Right kidney (tissue), 9 donors: ENCODE data around the gene SLC7A5.
A peak's percentile ranks its signal among the peaks of the same experiment; 100 is the strongest.
"Not testable (repeated sequence)": the region's sequence is repeated elsewhere in the genome, so short reads cannot be mapped to it uniquely, and the experiment has no call there.

Experiments used
- DNase-seq: peaks from one replicate; pipeline ENCODE4 v3.0.0-alpha.2; 2016
- long read RNA-seq, 8 donors: transcript quantifications; one replicate each; lab custom pipeline, GENCODE V29; 2026

The SLC7A5 gene
- long read RNA-seq, donor 1, full-length matches to known transcripts: 1 of 1 reads
- long read RNA-seq, donor 1, partial matches to known transcripts: 0 of 1 reads
- long read RNA-seq, donor 1, other reads (novel, unspliced or antisense): 0 of 1 reads
- long read RNA-seq, donor 2: 0 reads
- long read RNA-seq, donor 3: 0 reads
- long read RNA-seq, donor 4: 0 reads
- long read RNA-seq, donor 5: 0 reads
- long read RNA-seq, donor 6: 0 reads
- long read RNA-seq, donor 7: 0 reads
- long read RNA-seq, donor 8: 0 reads

GRCh38 chr16:87869061-87869878 lies at the start of gene SLC7A5:
TSS of gene SLC7A5 (minus strand) at chr16:87869507. CDS start at chr16:87869422, 85 bp downstream.
- DNase-seq: peak; percentile 68

DNA sequence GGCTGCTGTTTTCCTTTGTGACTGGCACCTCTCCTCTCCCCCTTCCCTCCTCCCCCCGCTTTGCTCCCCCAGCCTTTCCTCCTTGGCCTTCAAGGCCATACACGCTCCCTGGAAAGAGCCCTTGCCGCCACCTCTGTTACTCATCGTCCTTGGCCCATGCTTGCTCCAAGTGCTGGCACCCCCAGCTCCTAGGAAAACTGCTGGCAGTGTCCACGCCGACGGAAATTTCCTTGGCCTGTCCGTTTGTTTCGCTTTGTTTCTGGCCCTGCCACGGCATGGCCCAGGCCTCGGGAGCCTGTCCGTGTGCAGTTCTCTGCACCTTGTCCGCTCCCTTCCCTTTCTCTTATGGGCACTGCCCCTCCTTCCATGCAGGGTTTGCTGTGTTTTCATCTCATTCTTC lies 49.0 kb upstream of the SLC7A5 start:
- DNase-seq: no peak

DNA sequence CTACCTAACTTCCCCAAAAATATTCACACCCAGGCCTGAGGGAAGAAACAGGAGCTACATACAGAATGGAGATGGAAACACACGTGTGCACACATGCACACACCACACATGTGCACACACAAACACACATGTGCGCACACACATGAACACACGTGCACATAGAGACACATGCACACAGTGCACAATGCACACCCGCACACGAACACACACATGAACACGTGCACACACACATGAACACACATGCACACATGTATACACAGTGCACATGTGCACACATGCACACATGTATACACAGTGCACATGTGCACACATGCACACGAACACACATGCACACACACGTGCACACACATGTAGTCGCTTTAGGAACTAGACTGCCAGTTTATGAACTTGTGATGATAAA lies 48.2 kb upstream of the SLC7A5 start:
- DNase-seq: no peak

DNA sequence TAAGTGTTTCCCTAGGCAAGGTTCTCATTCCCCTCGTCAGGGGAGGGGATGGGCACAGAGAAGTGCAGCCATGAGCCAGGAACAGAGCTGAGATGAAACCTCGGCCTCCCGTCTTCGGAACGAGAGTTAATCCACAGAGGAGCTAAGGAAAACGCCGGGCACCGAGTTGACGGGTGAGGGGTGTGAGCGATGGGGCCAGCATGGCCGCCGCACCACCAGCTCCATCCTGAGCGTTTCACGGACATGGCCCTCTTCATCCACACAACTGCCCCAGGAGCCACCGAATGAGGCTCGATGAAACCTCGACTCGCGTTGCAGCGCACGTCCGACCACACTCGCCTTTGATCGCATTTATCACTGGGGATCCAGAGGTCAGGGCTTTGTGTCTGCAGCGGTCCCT lies 45.5 kb upstream of the SLC7A5 start:
- DNase-seq: no peak

- DNase-seq: not testable (repeated sequence)
Observed at GRCh38 chr16:87914021-87914725, 44.9 kb upstream of the SLC7A5 start.

DNA sequence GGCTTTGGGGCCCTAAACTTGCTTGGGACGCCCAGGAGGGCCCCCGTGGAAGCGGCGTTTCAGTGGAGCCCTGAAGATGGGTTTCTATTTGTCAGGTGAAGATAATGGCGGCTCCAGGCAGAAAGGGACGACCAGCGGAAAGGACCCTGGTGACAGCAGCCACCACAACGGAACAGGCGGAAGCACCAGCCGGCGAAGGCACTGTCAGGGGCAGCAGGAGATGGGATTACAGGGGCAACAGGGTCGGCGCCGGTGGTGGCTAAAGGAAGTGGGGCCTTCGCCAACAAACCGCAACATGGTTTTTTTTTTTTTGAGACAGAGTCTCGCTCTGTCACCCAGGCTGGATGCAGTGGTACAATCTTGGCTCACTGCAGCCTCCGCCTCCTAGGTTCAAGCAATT lies 43.4 kb upstream of the SLC7A5 start:
- DNase-seq: not testable (repeated sequence)

- DNase-seq: not testable (repeated sequence)
Observed at GRCh38 chr16:87911106-87911763, 41.9 kb upstream of the SLC7A5 start.

DNA sequence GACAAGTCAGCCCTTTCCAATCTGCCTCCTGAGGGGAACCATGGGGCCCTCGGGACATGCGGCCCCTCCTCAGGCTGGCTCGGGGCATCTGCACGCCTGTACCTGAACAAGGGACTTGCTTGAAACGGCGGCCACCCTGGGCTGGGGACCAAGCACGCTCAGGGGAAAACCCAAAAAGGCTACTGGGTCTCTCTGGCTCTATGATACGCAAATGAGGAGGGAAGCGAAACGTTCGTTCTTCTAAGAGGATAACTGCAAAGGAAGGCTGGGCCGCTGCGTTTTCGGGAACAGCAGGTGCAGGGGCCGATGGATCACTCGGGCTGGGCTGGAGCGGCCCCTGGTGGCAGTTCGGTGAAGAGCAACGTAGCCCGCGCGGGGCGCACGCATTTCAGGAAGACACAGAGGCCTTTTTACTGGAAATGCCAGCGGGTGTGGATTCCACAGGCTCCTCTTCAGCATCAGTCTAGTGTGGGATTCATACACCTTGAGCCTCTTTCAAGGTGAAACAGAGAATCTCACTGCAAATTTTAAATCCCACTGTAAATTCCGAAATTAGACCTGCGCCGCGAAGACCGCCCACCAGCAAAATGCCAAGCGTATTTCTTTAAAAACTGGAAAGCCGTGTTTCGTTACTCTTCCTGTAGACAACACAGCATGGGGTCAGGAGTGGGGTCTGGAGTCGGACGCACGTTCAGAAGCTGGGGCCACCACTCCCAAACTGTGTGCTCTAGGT lies 40.1 kb upstream of the SLC7A5 start:
- DNase-seq: peak; percentile 64

DNA sequence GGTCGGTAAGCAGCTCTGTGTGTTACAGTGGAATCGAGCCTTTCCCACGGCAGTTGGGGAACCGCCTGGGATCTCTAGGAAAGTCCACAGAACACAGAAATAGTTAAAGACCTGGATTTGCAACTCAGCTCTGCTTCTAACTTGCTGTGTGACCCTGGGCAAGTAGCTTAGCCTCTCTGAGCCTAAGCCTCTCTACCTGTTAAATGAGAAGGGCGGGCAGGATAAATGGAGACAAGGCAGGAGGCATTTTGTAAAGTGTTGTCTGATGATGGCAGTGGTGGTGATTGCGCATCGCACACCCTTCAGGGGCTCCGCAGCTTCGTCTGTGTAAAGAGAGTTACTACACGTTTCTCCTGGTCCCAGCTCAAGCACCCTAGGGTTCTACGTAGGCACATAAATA lies 38.8 kb upstream of the SLC7A5 start:
- not testable (repeated sequence) for DNase-seq

DNA sequence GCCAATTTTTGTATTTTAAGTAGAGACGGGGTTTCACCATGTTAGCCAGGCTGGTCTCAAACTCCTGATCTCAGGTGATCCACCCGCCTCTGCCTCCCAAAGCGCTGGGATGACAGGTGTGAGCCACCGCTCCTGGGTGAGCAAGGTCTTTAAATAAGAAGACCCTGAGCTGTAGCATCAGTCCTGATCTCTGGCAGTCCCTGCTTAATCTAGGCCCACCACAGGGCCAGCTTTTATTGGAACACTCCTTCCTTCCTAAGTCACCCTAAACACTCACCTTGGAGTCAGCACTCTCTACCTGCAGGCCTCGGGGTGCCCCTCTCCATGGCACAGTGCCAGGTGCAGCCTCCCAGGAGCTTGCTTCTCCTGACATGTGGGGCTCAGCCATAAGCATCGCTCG lies 36.2 kb upstream of the SLC7A5 start:
- DNase-seq: not testable (repeated sequence)

GRCh38 chr16:87904963-87905362 lies 35.7 kb upstream of the SLC7A5 start:
- DNase-seq: not testable (repeated sequence)

GRCh38 chr16:87900489-87900888 lies 31.2 kb upstream of the SLC7A5 start:
- DNase-seq: not testable (repeated sequence)

DNA sequence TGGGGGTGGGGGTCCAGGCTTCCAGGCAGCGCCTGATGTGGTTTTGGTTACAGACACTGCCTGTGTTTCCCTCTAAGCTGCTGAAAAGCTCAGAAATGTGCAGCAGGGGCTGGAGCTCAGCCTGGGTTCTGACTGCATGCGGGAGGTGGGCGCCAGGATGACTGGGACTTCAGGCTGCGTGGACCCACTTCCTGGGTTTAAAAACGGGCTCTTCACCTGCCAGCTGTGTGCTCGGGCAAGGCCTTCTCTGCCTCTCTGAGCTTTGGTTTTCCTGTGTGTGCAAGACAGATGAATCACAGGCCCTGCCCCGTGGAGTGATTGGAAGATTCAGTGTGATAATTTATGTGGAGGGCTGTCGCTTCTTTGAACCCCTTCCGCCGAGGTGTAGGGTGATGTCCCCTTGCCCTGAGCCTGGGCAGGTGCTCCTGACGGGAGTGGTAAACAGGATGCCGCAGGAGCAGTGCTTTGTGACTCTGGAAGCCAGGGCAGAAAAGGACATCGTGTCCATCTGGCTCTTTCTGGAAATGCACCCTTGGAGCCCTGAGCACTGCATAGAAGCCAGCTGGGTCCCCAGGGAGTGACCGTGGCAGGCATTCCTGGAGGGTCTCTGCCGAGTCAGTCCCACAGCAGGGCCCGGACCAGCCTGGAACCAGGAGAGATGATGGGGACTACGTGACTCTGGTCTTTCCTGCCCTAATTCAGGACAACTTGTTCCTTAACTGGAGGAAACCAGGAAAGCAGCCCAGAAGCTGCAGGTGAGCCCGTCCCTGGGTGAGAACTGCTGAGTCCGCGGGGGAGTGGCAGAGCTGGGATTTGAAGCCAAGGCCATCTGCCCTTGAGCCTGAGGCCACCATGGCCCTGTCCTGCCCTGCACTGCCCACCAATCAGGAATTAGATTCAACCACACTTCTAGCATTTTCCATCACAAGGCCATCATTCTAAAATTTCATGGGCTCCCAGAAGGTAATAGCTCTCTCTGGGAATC lies 28.5 kb upstream of the SLC7A5 start:
- DNase-seq: no peak

DNA sequence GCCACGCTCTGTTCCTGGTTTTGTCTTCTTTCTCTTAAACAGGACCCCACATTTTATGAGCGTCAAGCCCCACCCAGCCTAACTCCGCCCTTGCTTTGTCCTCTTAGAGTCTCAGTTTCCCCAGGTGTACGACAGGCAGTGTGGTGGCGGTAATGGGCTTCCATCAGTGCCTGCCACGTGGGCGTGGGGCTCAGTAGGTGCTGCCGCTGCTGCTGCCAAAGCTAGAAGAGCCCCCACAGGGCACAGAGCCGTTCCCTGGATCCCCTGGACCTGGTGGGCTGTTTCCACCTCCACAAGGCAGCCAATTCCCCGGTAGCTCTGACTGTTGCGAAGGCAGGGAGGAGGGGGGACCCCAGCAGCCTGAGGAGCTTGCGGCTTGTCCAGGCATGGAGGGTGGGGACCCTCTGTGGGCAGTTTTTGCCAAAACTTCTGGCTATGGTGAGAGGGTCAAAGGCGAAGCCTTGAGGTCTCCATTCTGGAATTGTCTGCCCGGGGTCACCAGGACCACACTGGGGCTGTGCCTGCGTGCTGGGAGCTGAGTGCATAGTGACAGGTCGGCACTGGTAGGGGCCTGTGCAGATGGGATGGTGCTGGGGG lies 27.7 kb upstream of the SLC7A5 start:
- not testable (repeated sequence) for DNase-seq

GRCh38 chr16:87896176-87896890 lies 27.0 kb upstream of the SLC7A5 start:
- not testable (repeated sequence) for DNase-seq

GRCh38 chr16:87895641-87896141 lies 26.4 kb upstream of the SLC7A5 start:
- no peak for DNase-seq

GRCh38 chr16:87894005-87894404 lies 24.7 kb upstream of the SLC7A5 start:
- not testable (repeated sequence) for DNase-seq

DNA sequence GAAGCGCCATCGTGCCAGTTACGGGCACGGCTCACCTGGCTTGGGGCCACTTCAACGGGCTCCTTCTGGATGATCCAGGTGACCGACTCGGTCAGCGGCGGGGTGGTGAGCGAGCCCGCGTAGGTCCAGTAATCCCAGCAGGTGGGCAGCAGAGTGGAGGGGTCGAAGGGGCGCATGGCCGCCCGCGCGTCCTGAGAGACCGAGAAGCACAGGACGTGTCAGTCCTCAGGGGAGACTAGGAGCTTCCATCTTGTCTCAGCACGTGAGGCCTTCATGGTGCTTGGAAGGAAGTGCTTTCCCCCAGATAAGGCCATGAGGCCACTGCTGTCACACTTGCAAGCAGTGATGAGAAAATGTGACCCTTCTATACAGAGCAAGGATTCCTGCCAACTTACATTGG lies 22.5 kb upstream of the SLC7A5 start:
- DNase-seq: no peak

- DNase-seq: not testable (repeated sequence)
Observed at GRCh38 chr16:87889762-87890161, 20.5 kb upstream of the SLC7A5 start.
